Stimulated activated CD4-positive, alpha-beta T cell treated with anti-CD3 and anti-CD28 coated beads, Interleukin-4, amount 100 ng/mL, for 48 hours (primary cell): ENCODE measurements around the gene SMAGP.

Experiments
- DNase-seq, 2 donors: peaks; one replicate each; pipeline ENCODE4 v3.0.0-alpha.2; 2020; ENCODE audit warnings: low read depth in 2 of 2

The SMAGP gene

DNA sequence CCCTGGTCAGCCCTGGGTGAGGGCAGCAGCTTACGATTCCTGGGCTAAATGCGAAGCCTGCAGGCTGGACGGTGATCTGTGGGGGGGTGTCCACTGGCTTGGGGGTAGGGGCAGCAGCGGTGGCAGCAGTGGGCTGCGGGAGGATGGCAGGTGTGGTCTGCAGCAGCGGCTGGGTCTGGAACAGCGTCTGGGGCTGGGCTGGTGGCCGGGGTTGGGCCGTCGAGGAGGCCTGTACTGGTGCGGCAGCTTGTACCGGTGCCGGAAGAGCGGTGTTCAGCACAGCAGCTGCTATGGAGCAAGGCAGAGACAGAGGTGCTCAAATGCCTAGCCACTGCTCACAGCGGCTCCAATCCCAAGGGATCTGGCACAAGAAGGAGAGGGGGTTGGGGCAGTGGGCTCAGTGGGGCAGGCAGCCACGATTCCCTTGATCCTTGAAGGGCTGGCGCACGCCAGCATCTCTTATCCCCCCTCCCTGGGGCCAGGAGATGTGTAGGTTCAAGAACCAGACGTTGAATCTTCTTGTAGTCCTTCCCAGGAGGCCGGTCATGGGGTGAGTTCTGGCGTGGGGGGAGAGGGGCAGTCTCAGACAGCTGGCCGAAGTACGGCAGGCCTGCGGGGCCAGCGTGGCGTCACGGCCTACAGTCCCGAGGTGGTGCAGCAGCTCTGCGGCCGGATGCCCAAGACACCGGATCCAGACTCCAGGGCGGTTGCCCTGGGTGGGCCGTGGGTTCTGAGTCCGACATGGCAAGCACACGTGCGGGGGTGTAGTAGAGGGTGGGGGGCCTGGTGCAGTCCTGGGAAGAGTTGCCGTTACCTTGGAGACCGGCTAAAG, 72.3 kb downstream of the SMAGP start:
- DNase-seq, result no peak

GRCh38 chr12:51196547-51196946, 73.7 kb downstream of the SMAGP start:
- no peak for DNase-seq

- no peak for DNase-seq
Observed at GRCh38 chr12:51195841-51196240, 74.4 kb downstream of the SMAGP start.
